ENCODE data around the gene PEX16.

Gene PEX16

GRCh38 chr11:45930951-45931570 lies 13.4 kb upstream of the PEX16 start:
- DNase-seq = no peak

GRCh38 chr11:45930031-45930794 lies 12.5 kb upstream of the PEX16 start:
- peak; percentile 84 for DNase-seq

- no peak for DNase-seq
Measured at GRCh38 chr11:45929486-45930030, 11.9 kb upstream of the PEX16 start.

GRCh38 chr11:45928535-45929215 lies 11.0 kb upstream of the PEX16 start:
- no peak for DNase-seq

- DNase-seq = no peak
Measured at GRCh38 chr11:45927684-45928413, 10.2 kb upstream of the PEX16 start.

GRCh38 chr11:45927332-45927683 lies 9.6 kb upstream of the PEX16 start:
- no peak for DNase-seq

- DNase-seq = no peak
Measured at GRCh38 chr11:45926536-45927331, 9.1 kb upstream of the PEX16 start.

- no peak for DNase-seq
Measured at GRCh38 chr11:45926001-45926401, 8.3 kb upstream of the PEX16 start.

GRCh38 chr11:45925550-45925949 lies 7.9 kb upstream of the PEX16 start:
- DNase-seq = no peak

GRCh38 chr11:45924927-45925326 lies 7.2 kb upstream of the PEX16 start:
- no peak for DNase-seq

- DNase-seq = no peak
Measured at GRCh38 chr11:45924036-45924915, 6.6 kb upstream of the PEX16 start.

- DNase-seq = no peak
Measured at GRCh38 chr11:45922425-45923082, 4.9 kb upstream of the PEX16 start, which contains the start of gene LARGE2. Gene LARGE2 (plus strand): TSS chr11:45922656. CDS start chr11:45922883, 227 bp downstream.

GRCh38 chr11:45921561-45922424 lies 4.1 kb upstream of the PEX16 start:
- DNase-seq = peak; percentile 54

- no peak for DNase-seq
Measured at GRCh38 chr11:45920531-45921477, 3.1 kb upstream of the PEX16 start.

- no peak for DNase-seq
Measured at GRCh38 chr11:45919806-45920530, 2.3 kb upstream of the PEX16 start.

- no peak for DNase-seq
Measured at GRCh38 chr11:45918962-45919675, 1.4 kb upstream of the PEX16 start.
